Camera-type eye (tissue), 1 donor: ENCODE results near the gene CDH9. TPM values are rescaled to one million over a fixed set of nuclear protein-coding genes. Genes with fewer than 3 reads are reported as not detected.

Experiments used
- total RNA-seq: library from RNA; depleted of rRNA; stranded (reverse); fragments of >200 nt; gene quantifications from one replicate; pipeline ENCODE4 v1.2.3, GENCODE V29; 2014

CDH9 gene
- total RNA-seq = 1.6 TPM

GRCh38 chr5:27038476-27038875 lies at the start of gene CDH9:
TSS of gene CDH9 (minus strand) at chr5:27038586. CDS start at chr5:26988333, 50,253 bp downstream.

